NCI-H2081 (cell line): Measurements from ENCODE around the gene PER1.

ENCODE experiments used
- DNase-seq, 2 experiments: peaks; one replicate each; lab custom pipeline; 2025; lab: John Stamatoyannopoulos, UW

Gene PER1

GRCh38 chr17:8138672-8139371 lies 13.4 kb downstream of the PER1 start:
- DNase-seq: peak; percentile 87

DNA sequence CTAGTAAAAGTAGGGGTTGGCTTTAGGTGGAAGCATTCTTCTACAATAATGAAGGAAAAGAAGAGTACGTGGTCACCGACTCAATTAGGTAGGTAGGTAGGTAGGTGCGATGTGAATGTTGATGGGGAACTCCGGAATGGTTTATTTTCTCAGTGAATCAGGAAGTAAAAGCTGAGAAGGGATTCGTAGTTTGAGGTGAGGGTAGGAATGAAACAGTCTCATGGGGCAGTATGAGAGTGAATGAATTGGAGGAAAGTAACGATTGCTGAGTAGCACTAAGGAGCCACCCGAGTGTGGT lies 13.9 kb downstream of the PER1 start:
- no peak for DNase-seq

DNA sequence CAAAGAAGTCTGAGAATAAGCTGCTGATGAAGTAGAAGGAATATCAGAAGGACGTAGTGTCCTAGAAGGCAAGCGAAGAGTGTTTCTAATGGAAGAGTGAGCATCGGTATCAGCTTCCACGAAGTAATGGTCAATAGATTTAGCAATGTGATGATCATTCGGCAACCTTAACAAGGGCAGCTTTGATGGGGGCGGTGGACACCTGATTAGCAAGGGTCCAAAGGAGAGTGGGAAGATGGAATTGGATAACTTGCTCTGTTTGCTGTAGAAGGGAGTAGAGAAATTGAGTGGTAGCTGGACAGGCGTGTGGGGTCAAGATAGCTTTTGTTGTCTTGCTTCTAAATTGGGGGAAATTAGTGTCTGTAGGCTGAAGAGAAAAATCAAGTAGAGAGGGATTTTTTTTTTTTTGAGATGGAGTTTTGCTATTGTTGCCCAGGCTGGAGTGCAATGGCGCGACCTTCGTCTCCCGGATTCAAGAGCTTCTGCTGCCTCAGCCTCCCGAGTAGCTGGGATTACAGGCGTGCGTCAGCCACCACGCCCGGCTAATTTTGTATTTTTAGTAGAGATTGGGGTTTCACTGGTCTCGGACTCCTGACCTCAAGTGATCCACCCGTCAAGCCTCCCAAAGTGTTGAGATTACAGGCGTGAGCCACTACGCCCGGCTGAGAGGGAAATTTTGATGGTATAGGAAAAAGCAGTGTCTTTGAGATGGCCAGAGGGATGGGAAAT lies 14.4 kb downstream of the PER1 start:
- DNase-seq: no peak

- DNase-seq: no peak
These were observed 18.3 kb downstream of the PER1 start for GRCh38 chr17:8133941-8134340.

DNA sequence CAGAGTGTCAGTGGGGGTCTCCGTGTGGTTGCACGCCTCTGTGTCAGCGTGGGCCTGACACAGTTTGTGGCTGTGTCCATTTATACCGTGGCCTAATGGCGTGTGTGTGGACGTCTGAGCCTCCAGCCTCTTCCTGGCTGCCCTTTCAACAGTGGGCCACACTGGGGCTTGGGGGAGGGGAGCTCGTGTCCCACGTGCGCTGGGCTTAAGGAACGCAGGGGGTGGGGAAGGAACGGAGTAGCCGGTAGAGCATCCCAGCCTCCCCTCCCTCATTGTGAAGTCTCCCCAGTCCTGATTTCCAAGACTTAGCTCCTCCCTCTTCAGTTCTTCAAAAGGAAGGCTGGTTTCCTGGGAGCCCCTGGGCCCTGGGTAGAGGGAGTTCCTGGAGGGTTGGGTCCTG lies 18.8 kb downstream of the PER1 start:
- no peak for DNase-seq

- DNase-seq: no peak
These were observed 20.3 kb downstream of the PER1 start for GRCh38 chr17:8131844-8132441.

DNA sequence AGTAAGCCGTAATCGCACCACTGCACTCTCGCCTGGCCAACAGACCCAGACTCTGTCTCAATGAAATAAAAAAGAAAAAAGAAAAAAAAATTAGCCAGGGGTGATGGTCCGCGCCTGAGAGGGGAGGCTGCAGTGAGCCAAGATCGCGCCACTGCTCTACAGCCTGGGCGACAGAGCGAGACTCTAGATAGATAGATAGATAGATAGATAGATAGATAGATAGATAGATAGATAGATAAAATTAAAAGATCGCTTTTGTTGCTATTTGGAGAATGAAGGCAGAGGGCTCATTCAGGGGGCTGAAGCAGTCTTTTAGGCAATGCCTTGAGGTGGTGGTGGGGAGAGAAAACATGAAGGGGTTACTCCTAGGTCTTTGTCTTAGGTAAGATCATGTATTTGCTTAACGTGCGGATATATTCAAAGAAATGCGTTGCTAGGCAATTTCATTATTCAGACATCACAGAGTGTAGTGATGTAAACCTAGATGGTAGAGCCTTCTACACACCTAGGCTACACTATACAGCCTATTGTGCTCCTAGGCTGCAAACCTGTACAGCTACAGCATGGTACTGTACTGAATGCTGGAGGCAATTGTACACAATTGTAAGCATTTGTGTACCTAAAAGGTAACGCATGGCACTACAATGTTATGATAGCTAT lies 23.9 kb downstream of the PER1 start:
- no peak for DNase-seq

- DNase-seq: peak; percentile 13 to 23
These were observed 25.6 kb downstream of the PER1 start for GRCh38 chr17:8126491-8127066.

DNA sequence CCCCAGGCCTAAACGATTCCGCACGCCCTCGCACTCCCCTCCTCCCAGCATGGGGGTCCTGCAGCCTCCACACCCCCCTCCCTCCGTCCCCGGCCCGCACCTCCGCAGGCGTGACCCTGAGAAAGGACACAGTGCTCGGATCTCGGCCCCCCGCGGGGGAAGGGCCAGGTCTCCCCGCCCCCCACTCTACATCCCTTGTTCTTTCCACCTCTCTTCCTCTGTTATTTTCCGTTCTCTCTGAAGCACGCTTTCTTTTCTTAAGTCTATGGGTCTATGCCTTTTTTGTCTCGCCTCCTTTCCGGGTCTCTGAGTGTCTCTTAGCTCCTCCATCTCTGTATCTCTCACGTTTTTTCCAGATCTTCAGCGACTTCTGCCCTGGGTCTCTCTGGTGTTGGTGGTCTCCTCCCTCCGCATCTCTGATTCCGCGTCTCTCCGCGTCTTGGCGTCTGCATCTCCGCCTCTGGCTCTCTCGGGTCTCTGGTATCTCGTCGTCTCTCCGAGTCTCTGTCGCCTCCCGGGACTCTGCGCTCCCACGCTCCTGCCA lies 26.2 kb downstream of the PER1 start:
- DNase-seq: peak in 1 of 2 experiments; percentile 18

- peak; percentile 50 to 56 for DNase-seq
These were observed 26.9 kb downstream of the PER1 start for GRCh38 chr17:8125154-8125946.

- DNase-seq: no peak
These were observed 27.7 kb downstream of the PER1 start for GRCh38 chr17:8124350-8125153.

DNA sequence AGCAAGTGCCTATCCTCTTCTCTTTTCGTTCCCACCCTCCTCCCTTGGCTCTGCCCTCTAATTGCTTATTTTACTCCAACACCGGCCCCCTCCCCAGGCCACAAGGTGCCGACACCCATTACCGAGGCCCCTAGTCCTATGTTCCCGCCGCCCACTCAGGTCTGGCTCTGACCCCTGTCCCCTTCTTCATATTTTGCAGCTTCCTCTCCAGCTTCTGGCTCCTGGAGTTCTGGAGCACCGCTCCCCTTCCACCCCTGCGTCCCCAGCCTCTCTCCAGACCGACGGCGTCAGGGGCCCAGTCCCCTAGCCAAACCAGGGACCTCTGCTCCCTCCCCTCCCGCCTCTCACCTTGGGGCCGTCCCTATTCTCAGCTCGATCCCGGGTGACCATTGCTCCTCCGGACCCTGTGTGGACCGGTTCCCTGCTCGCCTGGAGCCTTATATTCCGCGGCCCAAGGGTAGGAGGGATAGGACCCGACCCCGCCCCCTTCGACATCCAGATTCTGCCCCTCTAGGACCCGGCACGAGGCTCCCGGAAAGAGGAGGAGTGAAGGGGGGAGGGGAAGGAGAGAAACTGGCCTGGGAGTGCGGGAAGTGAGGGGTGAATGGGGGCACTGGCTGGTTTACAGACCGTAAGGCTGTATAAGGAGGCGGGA lies 28.4 kb downstream of the PER1 start, which contains the start of gene HES7:
HES7 (minus strand) TSS at position 412 of the 655 bp plus-strand sequence; CDS start at position 390, 22 bp downstream.
- no peak for DNase-seq

GRCh38 chr17:8122924-8123694 lies 29.1 kb downstream of the PER1 start:
- DNase-seq: no peak

GRCh38 chr17:8122422-8122923 lies 29.7 kb downstream of the PER1 start:
- DNase-seq: no peak

DNA sequence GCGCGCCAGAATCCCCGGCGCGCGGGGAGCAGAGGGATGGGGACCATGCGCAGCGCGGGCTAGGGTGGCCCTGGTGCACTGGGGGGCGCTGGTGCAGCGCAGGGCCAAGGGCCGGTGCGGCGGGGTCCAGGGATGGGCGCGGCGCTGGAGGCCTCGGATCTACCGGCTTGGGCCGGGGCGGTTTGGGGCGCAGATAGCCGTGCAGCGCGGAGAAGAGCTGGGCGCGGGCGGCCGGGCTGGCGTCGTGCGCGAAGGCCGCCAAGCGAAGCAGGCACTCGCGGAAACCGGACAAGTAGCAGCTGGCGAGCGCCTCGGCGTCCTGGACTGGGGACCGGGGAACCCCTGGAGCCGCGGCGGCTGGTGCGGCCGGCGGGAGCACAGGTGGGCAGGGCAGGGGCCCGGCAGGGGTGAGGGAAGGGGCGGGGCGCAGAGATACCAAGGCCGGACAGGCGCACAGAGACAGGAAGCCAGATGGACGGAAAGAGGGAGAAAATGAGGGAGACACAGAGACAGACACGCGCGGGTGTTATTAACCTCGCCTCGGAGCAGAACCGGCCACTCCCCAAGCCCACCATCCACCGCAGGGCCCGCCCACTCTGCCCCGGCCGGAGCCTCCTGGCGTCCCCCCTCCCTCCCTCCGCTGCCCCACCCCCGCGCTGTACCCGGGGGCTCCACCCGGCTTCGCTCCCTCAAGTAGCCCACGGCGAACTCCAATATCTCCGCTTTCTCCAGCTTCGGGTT lies 30.4 kb downstream of the PER1 start:
- peak; percentile 30 to 61 for DNase-seq

DNA sequence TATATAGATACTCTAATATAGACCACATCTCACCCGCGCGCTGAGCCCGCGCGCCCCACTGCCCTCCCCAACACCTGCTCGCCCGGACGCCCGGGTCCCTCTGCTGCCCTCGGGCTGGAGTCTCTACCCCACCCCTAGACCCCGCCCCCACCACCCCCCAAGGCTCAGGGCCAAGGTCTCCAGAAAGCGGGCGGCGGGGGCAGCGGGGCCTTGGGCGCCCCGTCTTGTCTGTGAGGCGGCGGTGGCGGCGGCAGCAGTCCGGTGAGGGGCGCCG lies 30.9 kb downstream of the PER1 start:
- DNase-seq: no peak

DNA sequence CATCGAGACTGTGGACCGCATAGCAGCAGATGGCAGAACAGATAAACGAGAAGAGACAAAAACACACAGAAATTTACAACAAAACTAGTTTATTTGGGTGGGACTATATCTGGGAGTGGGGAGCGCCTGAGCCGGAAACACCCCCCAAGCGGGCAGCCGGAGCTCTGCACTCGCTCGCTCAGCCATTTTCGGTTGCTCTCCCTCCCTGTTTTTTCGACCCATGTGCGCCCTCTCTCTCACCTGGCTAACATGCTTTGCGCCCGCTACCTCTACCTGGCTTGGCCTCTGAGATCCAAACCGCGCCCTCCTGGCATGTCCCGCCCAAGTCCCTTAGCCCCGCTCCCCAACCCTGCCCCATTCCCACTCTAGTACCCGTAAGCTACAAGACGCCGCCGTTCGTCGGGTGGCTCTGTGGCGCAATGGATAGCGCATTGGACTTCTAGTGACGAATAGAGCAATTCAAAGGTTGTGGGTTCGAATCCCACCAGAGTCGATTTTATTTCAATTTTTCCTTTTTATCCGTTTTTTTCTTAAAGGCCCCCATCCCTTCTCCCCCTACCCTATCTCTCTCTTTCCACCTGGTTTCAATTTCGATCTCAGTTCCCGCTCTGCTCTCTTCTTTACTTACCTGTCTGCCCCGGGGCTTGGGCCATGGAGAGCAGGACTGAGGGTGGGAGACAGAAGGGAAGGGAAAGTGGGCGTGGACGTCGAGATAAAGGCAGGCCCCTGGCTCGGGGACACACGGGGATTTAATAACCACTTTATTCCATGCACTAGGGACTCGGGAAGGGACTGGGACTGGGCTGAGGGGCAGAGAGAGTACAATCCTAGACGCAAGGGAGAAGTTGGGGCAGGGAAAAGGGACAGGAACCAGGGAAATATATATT lies 31.4 kb downstream of the PER1 start:
- DNase-seq: peak; percentile 56 to 67
